GM11168 (cell line): ENCODE results near the gene KCNQ5.

Source experiments
- in situ Hi-C: fragments of 300-500 bp; cut with MboI; formaldehyde crosslinking; loops from one replicate; pipeline ENCODE4 v1.12.0; 2022; ENCODE audit warnings: low sequenced_read_pairs; ENCODE audit not compliant: unreplicated experiment

The KCNQ5 gene

DNA sequence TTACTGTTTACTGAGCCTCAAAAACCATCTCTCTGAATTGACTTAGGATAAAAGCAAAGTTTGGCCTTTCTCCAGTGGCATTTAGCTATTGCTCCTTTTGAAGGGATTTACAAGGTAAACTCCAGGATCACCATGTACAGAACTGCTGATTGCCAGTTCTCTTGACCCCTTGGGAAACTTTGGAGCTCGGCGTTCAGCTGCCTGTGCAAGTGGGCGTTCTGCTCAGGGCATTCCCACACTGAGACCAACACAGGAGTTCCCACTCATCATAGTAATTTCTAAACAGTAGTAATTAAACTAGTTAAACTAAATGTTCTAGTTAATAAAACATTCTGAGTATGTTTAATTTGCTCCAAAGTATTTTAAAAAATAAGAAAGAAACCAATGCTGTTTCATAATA is 14.9 kb downstream of the KCNQ5 start:
- in situ Hi-C loops = no loop called here

DNA sequence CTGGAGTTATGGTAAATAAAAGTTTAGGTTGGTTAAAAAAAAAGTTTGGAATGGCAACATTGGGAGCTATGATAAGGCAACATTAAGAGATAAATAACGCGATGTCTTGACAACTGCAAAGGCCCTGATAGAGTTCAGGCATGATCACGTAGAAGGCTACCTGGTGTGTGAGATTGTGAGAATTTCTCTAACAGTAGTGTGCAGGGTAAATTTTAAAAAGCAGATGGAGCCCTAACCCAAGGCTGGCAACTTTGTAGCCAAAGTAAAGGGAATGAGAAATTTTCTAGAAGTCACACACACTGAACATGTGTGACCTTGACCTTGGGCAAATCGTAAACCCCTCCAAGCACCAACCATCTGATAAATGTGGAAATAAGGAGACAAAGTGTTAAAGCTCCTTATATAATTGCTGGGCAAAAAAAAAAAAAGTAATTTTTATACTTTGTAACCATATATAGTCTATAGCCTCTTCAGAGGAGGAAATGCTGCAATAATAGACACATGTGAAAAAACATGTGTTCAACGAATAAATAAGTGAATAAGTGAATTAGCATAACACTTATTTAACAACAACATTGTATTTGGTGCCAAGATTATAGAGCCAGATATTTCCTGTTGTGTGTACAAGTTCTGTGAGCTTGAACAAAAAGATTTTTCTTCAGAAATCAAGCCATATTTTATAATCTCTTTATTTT is 18.2 kb downstream of the KCNQ5 start:
- in situ Hi-C loops = no loop called here

DNA sequence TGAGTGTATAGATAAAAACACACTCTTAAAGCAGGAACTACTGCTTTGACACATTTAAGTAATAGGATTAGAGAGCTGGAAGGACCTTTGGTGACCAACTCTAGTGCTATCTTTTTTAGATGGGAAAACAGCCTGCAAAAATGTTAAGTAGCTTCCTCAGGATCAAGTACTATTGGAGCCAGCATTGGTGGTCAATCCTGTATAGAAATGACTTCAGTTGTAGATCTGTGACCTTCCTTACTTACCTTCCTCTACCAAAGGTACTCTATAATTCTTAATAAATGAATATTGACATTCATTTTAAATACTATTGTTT is 18.7 kb downstream of the KCNQ5 start:
- in situ Hi-C loops = no loop called here

- in situ Hi-C loops = no loop called here
Observed at GRCh38 chr6:72642435-72642834, 20.6 kb downstream of the KCNQ5 start.

GRCh38 chr6:72643214-72643613 is 21.4 kb downstream of the KCNQ5 start:
- in situ Hi-C loops = no loop called here

DNA sequence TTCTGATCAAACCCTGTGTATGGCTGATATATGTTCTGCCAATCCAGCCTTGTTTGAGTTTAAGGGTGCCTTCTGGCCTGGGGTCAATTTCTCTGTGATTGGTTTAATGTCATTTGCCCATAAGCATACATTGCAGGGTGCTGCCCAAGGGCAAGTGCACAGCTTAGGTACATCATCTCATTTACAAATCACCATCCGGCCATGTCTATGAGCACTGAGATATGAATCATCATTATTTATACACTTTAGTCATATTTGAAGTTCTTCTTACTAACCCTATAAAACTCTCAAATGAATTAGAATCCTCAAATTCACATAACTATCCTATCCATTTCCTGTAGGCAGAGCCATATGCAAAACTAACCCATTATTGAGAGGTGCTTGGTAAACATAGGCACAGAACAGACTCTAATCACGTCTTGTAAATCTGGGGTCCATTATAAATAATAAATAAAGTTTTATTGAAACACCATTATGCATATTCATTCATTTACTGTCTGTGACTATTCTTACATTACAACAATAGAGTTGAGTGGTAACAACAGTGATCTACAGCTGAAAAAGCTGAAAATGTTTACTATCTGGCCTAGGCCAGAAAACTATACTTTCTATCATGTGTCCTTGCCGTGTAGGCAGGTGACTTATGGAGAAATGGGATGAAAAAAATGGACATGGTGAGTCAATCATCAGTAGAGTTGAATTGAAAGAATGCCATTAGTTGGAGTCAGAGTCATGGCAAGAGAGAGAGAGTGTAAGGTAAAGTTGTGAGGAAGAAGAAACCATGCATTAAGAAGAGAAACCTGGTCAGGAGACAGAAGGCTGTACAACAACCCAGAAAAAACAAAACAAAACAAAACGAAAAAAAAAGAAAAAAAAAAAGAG is 25.0 kb downstream of the KCNQ5 start:
- in situ Hi-C loops = loop anchor here (5.0 kb wide), 1 partner anchor 35 kb away; no protein-coding TSS in a partner anchor

- in situ Hi-C loops = loop anchor here (5.0 kb wide), 1 partner anchor 35 kb away; no protein-coding TSS in a partner anchor
Observed at GRCh38 chr6:72647489-72647888, 25.6 kb downstream of the KCNQ5 start.

- in situ Hi-C loops = loop anchor here (5.0 kb wide), 1 partner anchor 33 kb away; no protein-coding TSS in a partner anchor
Observed at GRCh38 chr6:72649032-72649984, 27.4 kb downstream of the KCNQ5 start.

DNA sequence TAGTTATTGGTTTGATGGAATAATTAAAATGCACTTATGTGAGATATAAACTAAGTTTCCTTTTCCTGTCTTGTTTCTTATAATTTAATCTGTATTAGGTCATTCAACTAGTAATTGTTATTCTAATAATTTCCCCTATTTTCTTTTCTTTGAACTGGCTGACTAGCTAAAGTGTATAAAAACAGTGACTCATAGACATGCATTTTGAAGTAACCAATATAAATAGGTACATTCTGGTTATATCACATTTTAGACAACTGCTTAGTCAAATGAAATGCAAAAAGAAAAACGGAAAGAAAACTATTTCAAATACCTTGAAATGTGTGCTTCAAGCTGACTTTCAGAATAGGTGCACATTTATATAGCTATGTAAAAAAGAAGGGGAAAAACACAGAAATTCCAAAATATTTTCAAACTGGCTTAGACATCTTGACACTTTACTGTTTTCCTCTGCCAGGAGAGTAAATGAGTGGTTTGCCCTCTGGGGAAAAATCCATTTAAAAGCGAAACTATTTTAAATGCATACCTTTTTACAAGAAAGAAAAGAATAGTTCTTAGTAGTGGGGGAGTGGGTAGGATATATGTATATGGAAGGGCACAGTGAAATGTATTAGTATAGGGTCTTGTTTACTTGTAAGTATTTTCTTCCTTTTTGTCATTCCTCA is 28.3 kb downstream of the KCNQ5 start:
- in situ Hi-C loops = no loop called here

DNA sequence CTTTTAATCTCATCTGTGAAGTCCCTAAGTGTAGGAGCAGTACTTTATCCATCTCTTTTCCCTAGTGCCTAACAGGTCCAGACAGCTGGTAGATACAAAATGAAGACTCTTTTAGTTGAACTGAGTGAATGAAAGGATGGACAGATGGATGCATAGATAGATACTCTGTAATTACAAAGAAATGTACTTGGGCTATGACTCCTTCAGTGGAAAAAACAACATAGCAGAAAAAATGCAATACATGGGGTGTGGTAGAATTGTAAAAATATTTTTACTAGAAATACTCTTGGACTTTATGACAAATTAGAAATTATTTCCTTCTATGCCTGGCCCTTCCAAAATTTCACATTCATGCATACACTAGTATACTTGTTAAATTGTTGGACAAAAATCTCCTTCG is 29.3 kb downstream of the KCNQ5 start:
- in situ Hi-C loops = no loop called here

GRCh38 chr6:72651967-72652956 is 30.4 kb downstream of the KCNQ5 start:
- in situ Hi-C loops = no loop called here

- in situ Hi-C loops = no loop called here
Observed at GRCh38 chr6:72653026-72653425, 31.2 kb downstream of the KCNQ5 start.

- in situ Hi-C loops = no loop called here
Observed at GRCh38 chr6:72654071-72654621, 32.3 kb downstream of the KCNQ5 start.

DNA sequence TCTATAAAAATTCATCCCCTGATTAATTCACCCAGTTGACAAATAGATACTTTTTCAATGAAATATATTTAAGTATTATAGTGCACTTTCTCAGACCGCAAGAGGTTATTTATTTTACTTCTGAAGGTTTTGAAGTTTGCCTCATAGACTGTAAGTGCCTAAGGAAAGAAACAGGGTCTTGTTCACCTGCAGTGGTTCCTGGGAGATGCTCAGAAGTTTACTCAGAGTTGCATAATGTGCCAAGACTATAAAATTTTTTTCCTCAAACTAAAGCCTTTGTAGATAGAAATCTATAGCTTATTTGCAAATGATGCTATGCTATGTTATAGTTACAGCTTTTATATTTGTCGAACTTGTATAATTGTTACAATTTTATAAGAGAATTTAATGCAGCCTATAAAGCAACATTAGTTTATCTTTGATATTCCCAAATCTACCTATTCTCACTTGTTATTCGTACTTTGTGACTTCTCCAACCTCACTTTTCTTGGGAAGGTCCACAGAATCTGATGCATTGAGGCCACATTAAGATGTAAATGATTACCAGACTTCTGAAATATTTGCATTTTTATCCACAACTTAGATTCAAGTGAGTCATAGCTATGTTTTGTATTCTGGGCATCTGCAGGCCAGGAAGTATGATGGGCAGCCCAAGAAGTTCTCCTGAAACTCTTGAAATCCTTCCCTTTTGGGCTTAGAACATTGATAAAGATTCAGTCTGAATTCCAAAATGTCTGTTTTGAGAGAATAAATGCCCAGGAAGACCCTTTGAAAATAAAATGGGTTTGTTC is 35.7 kb downstream of the KCNQ5 start:
- in situ Hi-C loops = no loop called here

DNA sequence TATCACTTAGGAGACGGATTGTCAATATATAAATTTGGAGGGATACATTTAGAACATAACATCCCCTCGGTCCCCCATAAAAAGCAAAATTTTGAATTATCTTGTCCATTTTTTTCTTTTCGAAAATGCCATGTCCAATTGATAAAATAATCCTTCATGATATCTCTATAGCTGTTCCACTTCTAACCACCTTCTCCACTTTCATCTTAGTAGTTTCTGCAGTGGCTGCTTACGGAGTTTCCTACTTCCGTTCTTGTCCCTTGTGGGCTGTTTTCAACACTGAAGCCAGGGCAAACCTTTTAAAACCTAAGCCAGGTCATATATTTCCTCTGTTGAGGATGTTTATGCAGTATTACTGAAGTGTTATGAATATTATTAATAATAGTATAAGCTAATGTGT is 37.9 kb downstream of the KCNQ5 start:
- in situ Hi-C loops = no loop called here

GRCh38 chr6:72661411-72661810 is 39.5 kb downstream of the KCNQ5 start:
- in situ Hi-C loops = no loop called here

DNA sequence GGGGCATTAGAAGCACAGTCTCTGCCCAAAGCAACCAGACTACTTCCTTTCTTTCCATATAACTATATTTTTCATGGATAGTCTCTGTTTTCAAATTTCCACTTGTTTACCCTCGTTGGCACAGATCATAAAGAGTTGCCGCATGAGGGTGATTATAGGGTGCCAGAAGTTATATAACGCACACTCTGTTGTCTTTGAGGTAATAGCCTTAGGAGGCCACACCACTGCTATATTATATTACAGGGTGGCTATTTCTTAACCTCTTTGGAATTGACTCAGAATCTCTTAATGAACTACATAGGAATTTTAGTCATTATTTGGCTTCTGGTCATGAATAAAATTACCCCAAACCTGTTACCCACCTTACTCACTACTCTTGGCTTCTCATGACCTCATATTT is 43.7 kb downstream of the KCNQ5 start:
- in situ Hi-C loops = no loop called here

- in situ Hi-C loops = no loop called here
Observed at GRCh38 chr6:72669324-72669723, 47.5 kb downstream of the KCNQ5 start.
